ENCODE results near the gene KHDC1L. TPM values are rescaled to one million over a fixed set of nuclear protein-coding genes. Genes with fewer than 3 reads are reported as not detected.
"Not testable (repeated sequence)": the region's sequence is repeated elsewhere in the genome, so short reads cannot be mapped to it uniquely, and the experiment has no call there.

The KHDC1L gene
- total RNA-seq, 2 donors from 2014 or later = not detected

- Histone ChIP-seq H3K36me3 (ENCODE audit: control insufficient read depth, insufficient read depth, low read length) (no peaks in the 10 kb centered on the region), H3K27me3 (ENCODE audit: control insufficient read depth, insufficient read depth, low read length, poor library complexity, severe bottlenecking) (no peaks in the 10 kb centered on the region), H3K9ac (ENCODE audit: extremely low read depth, low read length, poor library complexity, severe bottlenecking) (no peak overlapping the region), H3K4me3 (ENCODE audit: low read length) (no peak overlapping the region), H3K9me3 (ENCODE audit: control insufficient read depth, low read length) (no peaks in the 10 kb centered on the region), H3K4me1 (ENCODE audit: control insufficient read depth, insufficient read depth, low read length) (no peaks in the 10 kb centered on the region), H3K27ac (ENCODE audit: low read depth, low read length) (no peak overlapping the region)
- Mint-ChIP-seq H3K27ac (no peak overlapping the region), H3K4me3 (no peak overlapping the region), H3K9me3 (peaks cover 6% of the 10 kb centered on the region), H3K4me1 (peaks cover 5% of the 10 kb centered on the region), H3K27me3 (ENCODE audit: insufficient read depth) (no peaks in the 10 kb centered on the region), H3K36me3 (ENCODE audit: low read depth) (no peaks in the 10 kb centered on the region)
- TF ChIP-seq CTCF (conservative IDR thresholded peaks at IDR 0.05) = no peak
- DNase-seq = no peak
- 88 to 91% methylated on average over 4 of the region's 4 CpGs for WGBS, 2 experiments (ENCODE audit: insufficient coverage in 1 of 2, insufficient read length in 1 of 2)
Observed at GRCh38 chr6:73200735-73201134, 24.6 kb downstream of the KHDC1L start.

GRCh38 chr6:73200247-73200646, 25.0 kb downstream of the KHDC1L start:
- no peak for DNase-seq
- H3K27me3 Mint-ChIP-seq (ENCODE audit: insufficient read depth) = no peaks in the 10 kb centered on the region
- no peaks in the 10 kb centered on the region for H3K36me3 Mint-ChIP-seq (ENCODE audit: low read depth)
- Histone ChIP-seq H3K4me3 (ENCODE audit: low read length) (no peak overlapping the region), H3K4me1 (ENCODE audit: control insufficient read depth, insufficient read depth, low read length) (no peaks in the 10 kb centered on the region), H3K27me3 (ENCODE audit: control insufficient read depth, insufficient read depth, low read length, poor library complexity, severe bottlenecking) (no peaks in the 10 kb centered on the region), H3K9ac (ENCODE audit: extremely low read depth, low read length, poor library complexity, severe bottlenecking) (no peak overlapping the region), H3K36me3 (ENCODE audit: control insufficient read depth, insufficient read depth, low read length) (no peaks in the 10 kb centered on the region), H3K27ac (ENCODE audit: low read depth, low read length) (no peak overlapping the region), H3K9me3 (ENCODE audit: control insufficient read depth, low read length) (no peaks in the 10 kb centered on the region)
- TF ChIP-seq CTCF (conservative IDR thresholded peaks at IDR 0.05) = no peak
- peaks cover 5% of the 10 kb centered on the region for H3K9me3 Mint-ChIP-seq
- no peak overlapping the region for H3K4me3 Mint-ChIP-seq
- WGBS, 2 experiments (ENCODE audit: insufficient coverage in 1 of 2, insufficient read length in 1 of 2) = 79 to 100% methylated on average over 2 to 3 of the region's 3 CpGs
- no peak overlapping the region for H3K27ac Mint-ChIP-seq
- H3K4me1 Mint-ChIP-seq = peaks cover 5% of the 10 kb centered on the region

GRCh38 chr6:73194744-73195143, 30.6 kb downstream of the KHDC1L start:
- Histone ChIP-seq H3K27ac (ENCODE audit: low read depth, low read length) (no peak overlapping the region), H3K9ac (ENCODE audit: extremely low read depth, low read length, poor library complexity, severe bottlenecking) (no peak overlapping the region), H3K4me1 (ENCODE audit: control insufficient read depth, insufficient read depth, low read length) (no peaks in the 10 kb centered on the region), H3K4me3 (ENCODE audit: low read length) (no peak overlapping the region), H3K27me3 (ENCODE audit: control insufficient read depth, insufficient read depth, low read length, poor library complexity, severe bottlenecking) (no peaks in the 10 kb centered on the region), H3K9me3 (ENCODE audit: control insufficient read depth, low read length) (no peaks in the 10 kb centered on the region), H3K36me3 (ENCODE audit: control insufficient read depth, insufficient read depth, low read length) (no peaks in the 10 kb centered on the region)
- H3K36me3 Mint-ChIP-seq (ENCODE audit: low read depth) = no peaks in the 10 kb centered on the region
- H3K27ac Mint-ChIP-seq = no peak overlapping the region
- no peak overlapping the region for H3K4me3 Mint-ChIP-seq
- 90 to 94% methylated on average over 5 to 7 of the region's 7 CpGs for WGBS, 2 experiments (ENCODE audit: insufficient coverage in 1 of 2, insufficient read length in 1 of 2)
- DNase-seq = no peak
- H3K4me1 Mint-ChIP-seq = peaks cover 5% of the 10 kb centered on the region
- no peaks in the 10 kb centered on the region for H3K9me3 Mint-ChIP-seq
- no peaks in the 10 kb centered on the region for H3K27me3 Mint-ChIP-seq (ENCODE audit: insufficient read depth)
- TF ChIP-seq CTCF (conservative IDR thresholded peaks at IDR 0.05) = no peak

GRCh38 chr6:73193302-73193701, 32.0 kb downstream of the KHDC1L start:
- 95% methylated on average over 4 of the region's 4 CpGs; no CpG with 5 or more reads in 1 of the 2 experiments for WGBS, 2 experiments (ENCODE audit: insufficient coverage in 1 of 2, insufficient read length in 1 of 2)
- H3K36me3 Mint-ChIP-seq (ENCODE audit: low read depth); H3K4me1 ChIP-seq (ENCODE audit: control insufficient read depth, insufficient read depth, low read length); DNase-seq; H3K4me3 Mint-ChIP-seq; H3K27me3 Mint-ChIP-seq (ENCODE audit: insufficient read depth); H3K27me3 ChIP-seq (ENCODE audit: control insufficient read depth, insufficient read depth, low read length, poor library complexity, severe bottlenecking); H3K9me3 ChIP-seq (ENCODE audit: control insufficient read depth, low read length); H3K9ac ChIP-seq (ENCODE audit: extremely low read depth, low read length, poor library complexity, severe bottlenecking); H3K9me3 Mint-ChIP-seq; H3K27ac ChIP-seq (ENCODE audit: low read depth, low read length); H3K4me1 Mint-ChIP-seq; H3K27ac Mint-ChIP-seq; H3K36me3 ChIP-seq (ENCODE audit: control insufficient read depth, insufficient read depth, low read length); H3K4me3 ChIP-seq (ENCODE audit: low read length): not testable (repeated sequence)

All from endodermal cell (in vitro differentiated cells).